ENCODE results near the gene PRICKLE1. TPM values are rescaled to one million over a fixed set of nuclear protein-coding genes. Genes with fewer than 3 reads are reported as not detected.

The PRICKLE1 gene
- 14.0 and 24.7 TPM in 2 replicates for total RNA-seq (2014; rRNA removed; shearing (Covaris generic))

- peak; percentile 87 for DNase-seq
- Histone ChIP-seq H3K27me3 (ENCODE audit: control insufficient read depth, insufficient read depth, low read length) (peaks cover 35% of the 10 kb centered on the region), H3K36me3 (replicated peaks; ENCODE audit: control insufficient read depth, insufficient read depth, low read length) (no peaks in the 10 kb centered on the region)
Measured at GRCh38 chr12:42589465-42590329, at the start of gene PRICKLE1. PRICKLE1 (minus strand) TSS chr12:42589746; CDS start chr12:42472516, 117,230 bp downstream.

DNA sequence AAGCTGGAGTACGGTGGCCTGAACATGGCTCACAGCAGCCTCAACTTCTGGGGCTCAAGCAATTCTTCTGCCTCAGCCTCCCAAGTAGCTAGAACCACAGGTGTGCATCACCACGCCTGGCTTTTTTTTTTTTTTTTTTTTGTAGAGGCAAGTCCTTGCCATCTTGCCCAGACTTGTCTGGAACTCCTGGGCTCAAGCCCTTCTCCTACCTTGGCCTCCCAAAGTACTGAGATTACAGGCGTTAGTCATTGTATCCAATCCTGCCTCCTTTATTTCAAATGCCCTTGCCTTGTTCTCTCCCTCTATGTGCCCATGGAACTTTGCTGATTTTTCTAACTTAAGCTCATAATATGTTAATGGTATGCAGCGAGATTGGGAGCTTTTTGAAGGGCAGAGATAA is 49.2 kb upstream of the PRICKLE1 start:
- DNase-seq = no peak
- no peaks in the 10 kb centered on the region for H3K27me3 ChIP-seq (ENCODE audit: control insufficient read depth, insufficient read depth, low read length)
- no peak overlapping the region for H3K4me3 ChIP-seq (ENCODE audit: insufficient read depth, low read depth, low read length)
- no peaks in the 10 kb centered on the region for H3K36me3 ChIP-seq (replicated peaks; ENCODE audit: control insufficient read depth, insufficient read depth, low read length)

More at GRCh38 chr12:42589465-42590329, at the start of gene PRICKLE1:
- peak within 1 kb of the TSS; percentile 65 for H3K4me3 ChIP-seq (ENCODE audit: insufficient read depth, low read depth, low read length)

DNA sequence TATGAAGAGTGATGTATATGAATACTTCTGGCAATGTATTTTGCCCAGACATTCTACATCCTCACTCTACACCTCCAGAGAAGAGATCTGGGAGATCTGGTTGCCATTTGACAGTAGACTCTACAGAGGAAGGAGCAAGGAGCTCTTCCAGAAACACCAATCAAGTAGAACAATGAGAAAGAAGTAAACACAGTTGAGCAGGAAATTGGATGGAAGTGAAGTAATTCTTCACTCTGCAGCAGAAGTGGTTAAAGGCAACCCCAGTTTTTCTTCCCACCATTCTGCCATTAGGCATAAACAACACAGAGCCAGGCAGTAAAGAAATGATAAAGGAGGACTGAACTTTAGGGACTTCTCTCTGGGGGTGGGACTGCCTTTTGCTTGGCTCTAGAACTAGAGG is 48.5 kb upstream of the PRICKLE1 start:
- Histone ChIP-seq H3K27me3 (ENCODE audit: control insufficient read depth, insufficient read depth, low read length) (no peaks in the 10 kb centered on the region), H3K36me3 (replicated peaks; ENCODE audit: control insufficient read depth, insufficient read depth, low read length) (no peaks in the 10 kb centered on the region), H3K4me3 (ENCODE audit: insufficient read depth, low read depth, low read length) (no peak overlapping the region)
- DNase-seq = no peak

DNA sequence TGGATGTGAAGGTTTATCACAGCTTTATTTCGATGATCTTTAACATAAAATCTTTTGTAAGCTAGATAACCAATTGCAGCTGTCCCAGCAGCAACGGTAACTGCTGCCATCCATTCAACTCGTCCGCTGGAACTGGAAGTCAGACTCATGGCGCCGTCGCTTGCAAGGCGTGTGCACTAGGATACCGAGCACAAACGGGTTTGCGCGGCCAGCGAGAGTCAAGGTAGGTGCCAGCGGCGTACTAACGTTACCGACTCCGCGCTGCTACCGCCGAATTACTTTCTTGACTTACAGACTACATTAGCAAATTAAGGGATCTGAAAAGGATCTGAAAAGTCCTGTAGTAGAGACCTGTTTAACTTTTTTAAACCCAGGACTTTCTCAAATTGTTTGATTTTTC is 47.4 kb upstream of the PRICKLE1 start:
- DNase-seq = no peak
- no peaks in the 10 kb centered on the region for H3K27me3 ChIP-seq (ENCODE audit: control insufficient read depth, insufficient read depth, low read length)
- no peak overlapping the region for H3K4me3 ChIP-seq (ENCODE audit: insufficient read depth, low read depth, low read length)
- H3K36me3 ChIP-seq (replicated peaks; ENCODE audit: control insufficient read depth, insufficient read depth, low read length) = no peaks in the 10 kb centered on the region

DNA sequence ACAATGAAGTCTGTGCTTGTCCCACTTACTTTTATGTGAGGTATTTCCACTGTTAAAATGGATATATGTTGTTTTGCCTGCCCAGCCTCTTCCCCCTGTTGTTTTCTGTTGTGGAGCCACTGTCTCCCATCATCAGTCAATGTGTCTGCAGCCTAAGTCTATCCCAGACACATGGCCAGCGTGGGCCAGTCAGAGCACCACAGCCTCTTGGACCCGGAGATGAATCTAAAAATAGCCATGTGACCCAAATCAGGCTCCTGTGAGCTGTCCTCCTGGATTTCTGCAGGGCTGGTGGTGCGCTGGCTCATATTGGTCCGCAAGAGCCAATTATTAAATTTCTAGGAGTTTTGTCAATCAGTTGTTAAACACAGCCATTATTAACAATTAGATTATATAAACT is 44.0 kb upstream of the PRICKLE1 start:
- no peak overlapping the region for H3K4me3 ChIP-seq (ENCODE audit: insufficient read depth, low read depth, low read length)
- no peak for DNase-seq
- H3K27me3 ChIP-seq (ENCODE audit: control insufficient read depth, insufficient read depth, low read length) = no peaks in the 10 kb centered on the region
- no peaks in the 10 kb centered on the region for H3K36me3 ChIP-seq (replicated peaks; ENCODE audit: control insufficient read depth, insufficient read depth, low read length)

GRCh38 chr12:42631513-42631912 is 42.0 kb upstream of the PRICKLE1 start:
- Histone ChIP-seq H3K4me3 (ENCODE audit: insufficient read depth, low read depth, low read length) (no peak overlapping the region), H3K27me3 (ENCODE audit: control insufficient read depth, insufficient read depth, low read length) (no peaks in the 10 kb centered on the region), H3K36me3 (replicated peaks; ENCODE audit: control insufficient read depth, insufficient read depth, low read length) (no peaks in the 10 kb centered on the region)
- DNase-seq = no peak

GRCh38 chr12:42630314-42630713 is 40.8 kb upstream of the PRICKLE1 start:
- no peaks in the 10 kb centered on the region for H3K36me3 ChIP-seq (replicated peaks; ENCODE audit: control insufficient read depth, insufficient read depth, low read length)
- no peak for DNase-seq
- no peaks in the 10 kb centered on the region for H3K27me3 ChIP-seq (ENCODE audit: control insufficient read depth, insufficient read depth, low read length)
- no peak overlapping the region for H3K4me3 ChIP-seq (ENCODE audit: insufficient read depth, low read depth, low read length)

DNA sequence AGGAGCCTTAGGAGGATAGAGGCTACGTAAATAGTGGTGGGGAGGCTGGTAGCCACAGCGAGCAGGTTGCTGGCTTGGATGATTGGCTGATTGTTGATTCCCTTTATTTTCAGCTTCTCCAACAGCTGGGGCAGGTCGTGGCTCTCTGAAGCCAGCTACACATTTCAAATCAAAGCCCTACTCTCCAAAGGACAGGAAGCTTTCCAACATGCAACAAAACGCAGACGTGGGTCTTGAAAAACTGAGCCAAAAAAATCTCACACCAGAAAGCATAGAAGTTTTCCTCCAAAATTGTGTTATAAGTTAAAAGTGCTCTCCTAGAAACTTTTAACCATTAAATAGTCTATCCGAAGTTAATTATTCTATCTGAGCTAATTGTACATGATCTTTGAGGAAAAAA is 37.6 kb upstream of the PRICKLE1 start:
- H3K4me3 ChIP-seq (ENCODE audit: insufficient read depth, low read depth, low read length) = no peak overlapping the region
- H3K27me3 ChIP-seq (ENCODE audit: control insufficient read depth, insufficient read depth, low read length) = no peaks in the 10 kb centered on the region

GRCh38 chr12:42625611-42626010 is 36.1 kb upstream of the PRICKLE1 start:
- Histone ChIP-seq H3K36me3 (replicated peaks; ENCODE audit: control insufficient read depth, insufficient read depth, low read length) (no peaks in the 10 kb centered on the region), H3K27me3 (ENCODE audit: control insufficient read depth, insufficient read depth, low read length) (no peaks in the 10 kb centered on the region), H3K4me3 (ENCODE audit: insufficient read depth, low read depth, low read length) (no peak overlapping the region)
- DNase-seq = no peak

More for the DNA sequence above, 37.6 kb upstream of the PRICKLE1 start:
- DNase-seq = no peak
- H3K36me3 ChIP-seq (replicated peaks; ENCODE audit: control insufficient read depth, insufficient read depth, low read length) = no peaks in the 10 kb centered on the region

DNA sequence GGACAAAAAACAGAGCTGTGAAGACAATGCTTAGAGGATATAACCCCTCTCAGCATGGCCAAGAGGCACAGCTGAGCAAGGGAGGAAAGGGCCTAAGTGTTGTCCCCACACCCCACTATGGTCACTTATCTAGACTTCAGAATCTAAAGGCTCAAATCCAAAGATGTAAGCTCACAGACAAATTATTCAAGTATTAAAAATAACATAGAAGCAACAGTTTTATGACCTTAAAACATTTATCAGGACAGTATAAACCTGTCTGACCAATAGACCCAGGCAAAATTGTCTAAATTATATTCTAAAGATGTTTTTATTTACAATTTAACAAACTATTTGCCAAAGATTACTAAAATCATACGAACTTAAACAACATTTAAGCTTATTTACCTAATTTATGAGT is 28.1 kb upstream of the PRICKLE1 start:
- H3K27me3 ChIP-seq (ENCODE audit: control insufficient read depth, insufficient read depth, low read length) = no peaks in the 10 kb centered on the region
- H3K4me3 ChIP-seq (ENCODE audit: insufficient read depth, low read depth, low read length) = no peak overlapping the region
- H3K36me3 ChIP-seq (replicated peaks; ENCODE audit: control insufficient read depth, insufficient read depth, low read length) = no peaks in the 10 kb centered on the region
- no peak for DNase-seq

DNA sequence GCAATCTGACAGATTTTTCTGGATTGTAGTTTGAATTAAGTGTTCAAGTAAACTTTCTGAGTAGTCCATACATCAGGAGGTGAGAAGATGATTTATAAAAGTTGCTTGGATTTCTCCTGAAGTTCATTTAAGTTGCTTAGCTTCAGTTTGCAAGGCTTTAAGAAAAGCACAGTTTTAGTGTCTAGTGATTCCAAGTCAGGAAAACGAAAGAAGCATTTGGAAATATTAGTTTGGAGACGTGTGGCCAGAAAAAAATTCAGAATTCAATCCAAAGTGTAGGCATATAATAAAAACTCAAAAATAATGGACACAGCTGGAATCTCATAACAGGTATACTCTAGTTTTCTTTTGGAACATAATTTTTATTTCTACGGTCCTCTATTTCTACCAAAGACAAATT is 25.5 kb upstream of the PRICKLE1 start:
- Histone ChIP-seq H3K27me3 (ENCODE audit: control insufficient read depth, insufficient read depth, low read length) (no peaks in the 10 kb centered on the region), H3K4me3 (ENCODE audit: insufficient read depth, low read depth, low read length) (no peak overlapping the region), H3K36me3 (replicated peaks; ENCODE audit: control insufficient read depth, insufficient read depth, low read length) (no peaks in the 10 kb centered on the region)
- DNase-seq = no peak

GRCh38 chr12:42612231-42612613 is 22.7 kb upstream of the PRICKLE1 start:
- Histone ChIP-seq H3K36me3 (replicated peaks; ENCODE audit: control insufficient read depth, insufficient read depth, low read length) (no peaks in the 10 kb centered on the region), H3K27me3 (ENCODE audit: control insufficient read depth, insufficient read depth, low read length) (no peaks in the 10 kb centered on the region), H3K4me3 (ENCODE audit: insufficient read depth, low read depth, low read length) (no peak overlapping the region)
- DNase-seq = no peak

- Histone ChIP-seq H3K4me3 (ENCODE audit: insufficient read depth, low read depth, low read length) (no peak overlapping the region), H3K27me3 (ENCODE audit: control insufficient read depth, insufficient read depth, low read length) (no peaks in the 10 kb centered on the region), H3K36me3 (replicated peaks; ENCODE audit: control insufficient read depth, insufficient read depth, low read length) (no peaks in the 10 kb centered on the region)
- no peak for DNase-seq
Measured at GRCh38 chr12:42611571-42612230, 22.2 kb upstream of the PRICKLE1 start.

DNA sequence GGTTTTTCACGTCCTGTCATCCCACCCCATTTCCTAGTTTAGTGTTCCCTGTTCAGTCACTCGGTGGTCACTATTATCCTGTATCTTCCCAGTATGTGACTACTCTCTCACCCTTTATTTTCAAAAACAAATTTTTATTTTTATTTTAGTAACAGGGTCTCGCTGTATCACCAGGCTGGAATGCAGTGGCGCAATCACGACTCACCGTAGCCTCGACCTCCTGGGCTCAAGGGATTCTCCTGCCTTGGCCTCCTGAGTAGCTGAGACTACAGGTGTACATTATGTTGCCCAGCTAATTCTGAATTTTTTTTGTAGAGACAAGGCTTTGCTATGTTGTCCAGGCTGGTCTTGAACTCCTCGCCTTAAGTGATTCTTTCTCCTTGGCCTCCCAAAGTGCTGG is 20.1 kb upstream of the PRICKLE1 start:
- Histone ChIP-seq H3K27me3 (ENCODE audit: control insufficient read depth, insufficient read depth, low read length) (no peaks in the 10 kb centered on the region; the same call in 1 of the 2 replicates), H3K36me3 (replicated peaks; ENCODE audit: control insufficient read depth, insufficient read depth, low read length) (no peaks in the 10 kb centered on the region), H3K4me3 (ENCODE audit: insufficient read depth, low read depth, low read length) (no peak overlapping the region)
- no peak for DNase-seq

- DNase-seq = no peak
- no peaks in the 10 kb centered on the region for H3K36me3 ChIP-seq (replicated peaks; ENCODE audit: control insufficient read depth, insufficient read depth, low read length)
- H3K4me3 ChIP-seq (ENCODE audit: insufficient read depth, low read depth, low read length) = no peak overlapping the region
- no peaks in the 10 kb centered on the region; the same call in 1 of the 2 replicates for H3K27me3 ChIP-seq (ENCODE audit: control insufficient read depth, insufficient read depth, low read length)
Measured at GRCh38 chr12:42608196-42608825, 18.8 kb upstream of the PRICKLE1 start.

Measured in H7 (cell line).